GM19099 (cell line): Measurements from ENCODE around the gene BFSP1.

ENCODE experiments used
- POLR2A ChIP-seq: IDR thresholded peaks from 3 replicates; pipeline ENCODE4 v1.6.1; 2011; ENCODE audit warnings: low read depth; ENCODE audit not compliant: insufficient read length; ENCODE audit errors: extremely low read depth

BFSP1 gene

DNA sequence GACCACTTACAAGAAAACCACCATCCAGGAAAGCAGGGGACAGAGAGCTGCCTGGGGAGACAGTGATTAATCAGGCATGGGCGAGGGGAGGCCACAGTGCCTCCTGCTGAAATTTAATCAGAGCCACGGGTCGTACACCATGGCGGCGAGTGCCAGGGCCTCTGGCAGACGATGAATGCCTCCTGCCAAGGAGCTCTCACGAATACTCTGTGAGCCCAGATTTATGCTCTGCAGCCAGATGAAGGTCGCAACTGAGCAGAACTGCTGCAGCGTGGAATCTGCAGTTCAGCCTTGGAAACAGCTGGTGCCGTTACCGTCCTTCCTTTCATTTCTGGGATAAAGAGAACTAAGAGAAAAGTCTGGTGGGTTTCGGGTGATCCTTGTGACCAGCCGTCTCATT, 85.6 kb downstream of the BFSP1 start:
- TF ChIP-seq POLR2A: no peak

- no peak for TF ChIP-seq POLR2A
Measured at GRCh38 chr20:17444091-17444490, 87.1 kb downstream of the BFSP1 start.
